HTERT RPE-1 (cell line): ENCODE measurements around the gene ZNF140.

Source experiments
- in situ Hi-C: fragments of 300-500 bp; cut with MboI; formaldehyde crosslinking; loops from 4 replicates; pipeline ENCODE4 v1.14.3; 2020; ENCODE audit warnings: low sequenced_read_pairs

ZNF140 gene

DNA sequence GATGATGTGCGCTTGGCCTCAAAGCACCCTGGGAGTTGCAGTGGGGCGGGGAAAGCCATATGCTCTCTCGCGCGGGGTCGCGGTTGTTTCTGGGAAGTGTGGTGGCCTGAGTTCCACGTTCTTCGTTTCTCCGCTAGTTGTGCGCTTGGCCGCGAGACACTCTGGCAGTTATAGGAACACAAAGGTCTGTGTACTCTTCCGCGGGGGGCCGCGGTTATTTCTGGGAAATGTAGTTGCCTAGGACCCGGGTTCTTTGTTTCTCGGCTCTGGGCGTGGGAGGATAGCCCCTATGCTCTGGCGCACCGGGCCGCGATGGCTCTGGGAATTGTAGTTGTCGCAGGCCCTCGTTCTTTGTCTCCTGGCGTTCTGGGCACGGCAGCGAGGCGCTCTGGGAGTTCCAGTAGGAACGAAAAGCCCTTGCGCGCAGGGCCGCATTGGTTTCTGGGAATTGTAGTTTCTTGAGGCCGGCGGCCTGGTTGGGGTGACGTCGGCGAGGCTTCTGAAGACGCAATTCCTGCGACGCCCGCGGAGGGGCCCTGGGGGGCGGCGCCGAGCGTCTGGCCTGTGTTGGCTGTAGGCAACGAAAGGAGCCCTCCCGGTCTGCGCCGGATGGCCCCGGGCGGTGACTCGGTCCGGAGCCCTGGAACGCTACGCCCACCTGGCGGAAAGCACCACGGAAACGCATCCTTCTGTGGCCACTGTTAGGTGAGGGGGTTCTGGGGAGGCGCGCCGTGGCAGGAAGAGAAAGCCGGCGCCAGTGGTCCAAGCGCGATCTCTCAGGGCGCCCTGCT, at the start of gene ZNF140:
Gene ZNF140 (plus strand): TSS at position 556 of the 791 bp plus-strand sequence. CDS start 398 bp downstream, outside the sequence.
- in situ Hi-C loops: no loop called here

DNA sequence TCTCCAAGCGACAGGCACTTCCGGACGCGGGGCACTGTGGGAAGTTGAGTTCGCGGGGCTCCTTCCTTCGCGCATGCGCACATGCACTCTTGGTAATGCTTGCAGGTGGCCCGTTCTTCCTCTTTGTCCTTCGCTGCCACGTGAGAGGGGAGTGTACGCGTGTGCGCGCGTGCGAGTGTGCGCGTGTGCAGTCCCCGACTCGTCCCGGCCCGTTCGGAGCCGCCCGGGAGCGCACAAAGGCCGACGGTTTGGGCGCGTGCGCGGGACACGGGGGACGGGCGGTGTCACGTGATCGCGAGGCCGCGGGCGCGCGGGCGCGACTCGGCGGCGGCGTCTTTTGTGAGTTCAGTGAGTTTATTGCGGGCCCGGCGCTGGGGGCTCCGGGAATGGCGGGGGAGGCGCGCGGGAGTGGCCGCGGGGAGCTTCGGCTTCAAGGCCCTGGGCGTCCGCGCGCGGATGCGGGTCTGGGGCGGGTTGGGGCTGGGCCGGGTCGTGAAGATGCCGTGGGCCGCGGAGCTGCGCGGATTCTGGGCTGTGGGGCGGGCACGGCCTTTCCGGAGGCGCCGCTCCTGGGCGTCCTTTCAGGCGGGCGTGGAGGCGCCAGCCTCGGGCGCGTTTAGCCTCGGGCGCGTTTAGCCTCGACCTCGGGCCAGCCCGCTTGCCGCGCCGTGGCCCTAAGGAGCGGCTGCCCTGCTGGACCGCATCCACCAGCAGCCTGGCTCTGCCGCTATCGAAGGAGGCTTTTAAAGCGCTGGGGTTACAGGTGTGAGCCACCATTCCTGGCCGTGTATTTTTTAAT, 43.3 kb upstream of the ZNF140 start, which contains the start of gene ZNF84:
Gene ZNF84 (plus strand): TSS at position 303 of the 799 bp plus-strand sequence. CDS start 3,959 bp downstream, outside the sequence.
- in situ Hi-C loops: no loop called here

DNA sequence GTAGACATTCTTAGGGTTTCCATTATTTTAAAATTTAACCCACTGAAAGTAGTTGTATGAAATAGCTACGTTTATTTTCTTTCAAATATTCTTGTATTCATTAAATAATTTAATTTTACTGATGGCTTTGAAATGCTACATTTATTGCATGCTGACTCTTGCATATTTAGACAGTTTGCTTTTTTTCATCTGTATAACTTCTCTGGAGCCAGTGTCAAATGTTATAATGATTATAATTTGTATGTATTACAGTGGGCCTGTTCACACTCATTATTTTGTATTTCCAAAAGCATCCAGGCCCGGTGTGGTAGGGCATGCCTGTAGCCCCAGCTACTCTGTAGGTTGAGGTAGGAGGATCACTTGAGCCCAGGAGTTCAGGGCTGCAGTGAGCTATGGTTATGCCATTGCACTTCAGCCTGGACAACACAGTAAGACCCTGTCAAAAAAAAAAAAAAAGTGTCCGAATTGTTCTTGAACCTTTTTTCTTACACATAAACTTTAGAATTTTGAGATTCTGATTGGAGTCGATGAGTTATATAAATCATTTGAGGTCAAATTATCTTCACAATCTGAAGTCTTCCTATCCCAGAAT, 42.5 kb upstream of the ZNF140 start:
- in situ Hi-C loops: no loop called here

DNA sequence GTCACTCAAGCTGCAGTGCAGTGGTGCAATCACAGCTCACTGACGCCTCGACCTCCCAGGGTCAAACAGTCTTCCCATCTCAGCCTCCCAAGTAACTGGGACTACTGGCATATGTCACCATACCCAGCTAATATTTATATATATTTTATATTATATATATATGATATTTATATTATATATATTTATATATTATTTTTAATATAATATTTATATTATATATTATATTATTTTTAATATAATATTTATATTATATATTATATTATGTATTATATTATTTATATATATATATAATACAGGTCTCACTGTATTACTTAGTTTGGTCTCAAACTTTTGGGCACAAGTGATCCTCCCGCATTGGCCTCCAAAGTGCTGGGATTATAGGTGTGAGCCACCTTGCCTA, 34.0 kb upstream of the ZNF140 start:
- in situ Hi-C loops: no loop called here

DNA sequence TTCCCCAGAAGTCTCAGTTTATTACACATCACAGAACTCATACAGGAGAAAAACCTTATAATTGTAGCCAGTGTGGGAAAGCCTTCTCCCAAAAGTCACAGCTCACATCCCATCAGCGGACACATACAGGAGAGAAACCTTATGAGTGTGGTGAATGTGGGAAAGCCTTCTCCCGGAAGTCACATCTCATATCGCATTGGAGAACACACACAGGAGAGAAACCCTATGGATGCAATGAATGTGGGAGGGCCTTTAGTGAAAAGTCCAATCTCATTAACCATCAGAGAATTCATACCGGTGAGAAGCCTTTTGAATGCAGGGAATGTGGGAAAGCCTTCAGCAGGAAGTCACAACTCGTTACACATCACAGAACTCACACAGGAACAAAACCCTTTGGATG, 23.3 kb upstream of the ZNF140 start:
- in situ Hi-C loops: no loop called here

DNA sequence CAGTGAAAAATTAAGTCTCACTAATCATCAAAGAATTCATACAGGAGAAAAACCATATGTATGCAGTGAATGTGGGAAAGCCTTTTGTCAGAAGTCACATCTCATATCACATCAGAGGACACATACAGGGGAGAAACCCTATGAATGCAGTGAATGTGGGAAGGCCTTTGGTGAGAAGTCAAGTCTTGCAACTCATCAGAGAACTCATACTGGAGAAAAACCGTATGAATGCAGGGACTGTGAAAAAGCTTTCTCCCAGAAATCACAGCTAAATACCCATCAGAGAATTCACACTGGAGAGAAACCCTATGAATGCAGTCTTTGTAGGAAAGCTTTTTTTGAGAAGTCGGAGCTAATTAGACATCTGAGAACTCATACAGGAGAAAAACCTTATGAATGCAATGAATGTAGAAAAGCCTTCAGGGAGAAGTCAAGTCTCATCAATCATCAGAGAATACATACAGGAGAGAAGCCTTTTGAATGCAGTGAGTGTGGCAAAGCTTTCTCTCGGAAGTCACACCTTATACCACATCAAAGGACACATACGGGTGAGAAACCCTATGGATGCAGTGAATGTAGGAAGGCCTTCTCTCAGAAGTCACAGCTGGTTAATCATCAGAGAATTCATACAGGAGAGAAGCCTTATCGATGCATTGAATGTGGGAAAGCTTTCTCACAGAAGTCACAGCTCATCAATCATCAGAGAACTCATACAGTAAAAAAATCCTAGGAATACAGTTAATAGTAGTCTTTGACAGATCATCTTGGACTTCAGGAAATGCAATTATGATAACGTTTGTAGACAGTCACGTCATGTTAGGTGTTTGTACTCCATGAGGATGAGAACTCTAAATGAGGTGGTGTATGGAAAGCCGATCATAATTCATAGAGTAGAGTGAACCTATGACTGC, 22.3 kb upstream of the ZNF140 start:
- in situ Hi-C loops: no loop called here

DNA sequence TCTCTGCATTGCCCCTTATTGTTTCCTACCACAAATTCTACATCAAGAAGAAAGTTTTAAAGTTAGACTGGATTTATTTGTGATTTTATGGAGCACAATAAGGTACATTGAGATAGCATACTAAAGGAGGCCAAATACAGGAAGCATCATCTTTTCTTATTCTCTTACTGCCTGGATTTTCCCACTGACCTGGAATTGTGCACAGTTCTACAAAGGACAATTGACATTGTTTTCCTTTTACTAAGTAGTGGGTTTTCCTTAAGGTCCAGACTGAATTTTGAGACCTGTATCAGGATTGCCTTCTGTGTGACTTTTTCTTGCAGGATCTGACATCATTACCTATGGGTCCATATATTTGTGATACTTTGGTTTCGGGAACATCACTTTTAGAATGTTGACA, 18.8 kb upstream of the ZNF140 start:
- in situ Hi-C loops: no loop called here

DNA sequence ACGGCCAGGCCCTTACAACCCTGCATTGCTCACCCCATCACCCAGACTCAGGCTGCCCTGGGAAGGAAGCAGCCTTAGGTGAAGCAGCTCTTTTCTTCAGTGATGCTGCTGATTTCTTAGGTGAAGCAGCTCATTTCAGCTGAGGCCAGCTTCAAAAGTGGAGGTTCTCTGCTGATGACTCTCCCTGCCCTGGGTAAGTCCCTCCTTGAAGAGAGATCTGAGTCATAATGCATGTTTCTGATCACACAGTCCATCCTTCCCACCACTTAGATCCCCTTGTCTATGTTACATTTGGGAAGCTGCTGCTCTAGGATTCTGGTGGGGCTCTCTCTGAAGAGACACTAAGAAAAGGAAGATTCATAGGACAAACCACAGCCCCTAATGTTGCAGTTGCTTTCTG, 17.2 kb upstream of the ZNF140 start:
- in situ Hi-C loops: no loop called here

DNA sequence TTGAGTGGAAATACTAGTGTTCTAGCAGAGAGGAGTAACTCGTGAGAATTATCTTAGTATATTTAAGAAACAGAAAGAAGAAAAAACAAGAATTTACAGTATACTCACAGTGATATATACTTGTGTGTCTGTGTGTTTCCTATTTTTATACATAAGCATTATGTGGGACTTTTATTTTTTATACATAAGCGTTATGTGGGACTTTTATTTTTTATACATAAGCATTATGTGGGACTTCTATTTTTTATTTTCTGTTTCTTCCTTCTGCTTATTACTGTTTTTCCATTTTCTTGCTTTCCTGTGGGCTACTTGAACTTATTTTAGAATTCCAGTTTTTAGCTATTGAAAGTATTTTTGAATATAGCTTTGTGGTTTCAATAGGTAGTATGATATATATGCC, 6.9 kb upstream of the ZNF140 start:
- in situ Hi-C loops: no loop called here

DNA sequence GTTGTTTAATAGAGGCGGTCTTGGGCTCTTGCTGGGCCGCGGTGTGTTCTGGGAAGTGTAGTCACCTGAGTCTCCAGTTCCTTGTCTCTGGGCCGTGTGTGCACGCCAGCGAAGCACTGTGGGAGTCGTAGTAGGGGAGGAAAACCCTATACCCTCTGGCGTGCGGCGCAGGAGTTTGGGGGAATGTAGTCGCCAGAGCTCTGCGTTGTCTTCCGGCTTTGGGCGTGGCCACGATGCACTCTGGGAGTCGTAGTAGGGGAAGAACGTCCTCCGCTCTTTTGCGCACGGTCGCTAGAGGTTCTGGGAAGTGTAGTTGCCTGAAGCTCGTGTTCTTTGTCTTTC, 726 bp upstream of the ZNF140 start:
- in situ Hi-C loops: no loop called here

DNA sequence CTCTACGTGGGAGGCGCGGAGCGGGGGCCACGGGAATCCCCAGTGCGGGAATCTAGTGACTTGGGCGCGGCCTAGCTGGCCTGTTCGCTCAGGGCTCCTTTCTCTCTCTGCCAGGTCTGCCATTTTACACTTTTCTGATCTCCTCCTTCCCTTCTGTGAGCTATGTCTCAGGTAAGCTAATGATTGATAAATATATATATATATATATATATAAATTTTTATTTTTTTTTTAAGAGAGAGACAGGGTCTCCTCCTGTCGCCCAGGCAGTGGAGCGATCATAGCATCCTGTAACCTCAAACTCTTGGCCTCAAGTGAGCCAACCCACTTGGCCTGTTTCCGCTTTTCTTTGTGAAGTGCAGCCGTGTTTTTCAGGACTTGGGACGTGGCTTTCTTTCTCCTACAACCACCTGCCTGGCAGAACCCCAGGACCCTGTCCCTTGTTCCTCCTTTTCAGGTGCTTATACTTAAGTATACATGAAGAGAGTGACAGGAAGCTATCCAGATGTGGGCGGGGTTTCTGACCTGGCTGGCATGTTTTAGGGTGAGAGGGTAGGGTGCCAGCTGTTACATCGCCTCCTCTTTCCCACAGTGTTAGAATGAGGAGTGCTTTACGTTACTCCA, 547 bp downstream of the ZNF140 start:
- in situ Hi-C loops: no loop called here

DNA sequence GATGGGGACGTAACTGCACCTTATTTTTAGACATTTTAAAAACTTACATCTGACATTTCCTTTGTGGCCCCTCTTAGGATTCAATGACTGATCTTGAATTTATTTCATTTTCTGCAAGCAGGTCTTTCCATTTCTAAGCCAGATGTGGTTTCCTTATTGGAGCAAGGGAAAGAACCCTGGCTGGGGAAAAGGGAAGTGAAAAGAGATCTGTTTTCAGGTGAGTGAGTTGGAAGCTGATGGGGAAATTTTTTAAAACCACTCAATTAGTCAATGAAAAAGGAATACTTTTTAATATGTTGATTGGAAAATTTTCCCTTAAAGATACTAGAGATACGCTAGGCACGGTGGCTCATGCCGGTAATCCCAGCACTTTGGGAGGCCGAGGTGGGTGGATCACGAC, 2.6 kb downstream of the ZNF140 start:
- in situ Hi-C loops: no loop called here

DNA sequence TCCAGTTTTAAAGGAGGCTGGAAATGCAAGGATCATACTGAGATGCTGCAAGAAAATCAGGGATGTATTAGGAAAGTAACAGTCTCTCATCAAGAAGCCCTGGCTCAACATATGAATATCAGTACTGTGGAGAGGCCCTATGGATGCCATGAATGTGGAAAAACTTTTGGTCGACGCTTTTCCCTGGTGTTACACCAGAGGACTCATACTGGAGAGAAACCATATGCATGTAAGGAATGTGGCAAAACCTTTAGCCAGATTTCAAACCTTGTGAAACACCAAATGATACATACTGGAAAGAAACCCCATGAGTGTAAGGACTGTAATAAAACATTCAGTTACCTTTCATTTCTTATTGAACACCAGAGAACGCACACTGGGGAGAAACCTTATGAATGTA, 24.9 kb downstream of the ZNF140 start:
- in situ Hi-C loops: no loop called here

DNA sequence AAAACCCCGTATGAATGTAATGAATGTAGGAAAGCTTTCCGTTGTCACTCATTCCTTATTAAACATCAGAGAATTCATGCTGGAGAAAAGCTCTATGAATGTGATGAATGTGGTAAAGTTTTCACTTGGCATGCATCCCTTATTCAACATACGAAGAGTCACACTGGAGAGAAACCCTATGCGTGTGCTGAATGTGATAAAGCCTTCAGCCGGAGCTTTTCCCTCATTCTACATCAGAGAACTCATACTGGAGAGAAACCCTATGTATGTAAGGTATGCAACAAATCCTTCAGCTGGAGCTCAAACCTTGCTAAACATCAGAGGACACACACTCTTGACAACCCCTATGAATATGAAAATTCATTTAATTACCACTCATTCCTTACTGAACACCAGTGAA, 25.5 kb downstream of the ZNF140 start:
- in situ Hi-C loops: no loop called here

DNA sequence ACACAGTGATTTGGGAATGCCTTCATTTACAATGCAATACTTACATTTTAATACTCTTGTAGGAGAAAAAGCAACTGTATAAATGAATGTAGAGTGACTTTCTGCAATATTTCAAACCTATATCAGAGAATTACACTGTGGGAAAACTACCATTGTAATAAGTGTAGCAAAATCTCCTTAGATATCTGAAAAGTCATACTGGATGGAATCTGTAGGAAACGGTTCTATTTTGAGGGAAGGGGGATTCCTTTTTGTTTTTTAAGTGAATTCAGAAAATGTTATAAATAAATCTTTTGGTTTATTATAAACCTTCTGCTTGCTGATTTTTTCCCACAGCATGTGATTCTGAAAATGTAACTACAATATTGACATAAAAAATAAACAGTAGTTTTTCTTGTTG, 26.4 kb downstream of the ZNF140 start:
- in situ Hi-C loops: no loop called here

DNA sequence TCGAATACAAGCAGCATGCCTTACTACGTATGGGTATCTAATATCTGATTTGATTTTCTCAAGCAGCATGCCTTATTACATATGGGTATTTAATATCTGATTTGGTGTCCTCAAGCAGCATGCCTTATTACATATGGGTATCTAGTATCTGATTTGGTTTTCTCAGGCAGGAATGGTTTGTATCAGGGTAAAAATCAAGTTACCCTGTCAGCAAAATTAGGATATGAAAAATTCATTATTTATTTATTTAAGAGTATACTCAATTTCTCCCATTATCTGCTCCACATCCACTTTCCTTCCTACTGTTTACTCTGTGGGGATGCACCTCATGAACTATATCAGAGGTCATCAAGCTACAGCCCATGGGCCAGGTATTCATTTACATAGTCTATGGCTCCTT, 27.4 kb downstream of the ZNF140 start:
- in situ Hi-C loops: no loop called here

DNA sequence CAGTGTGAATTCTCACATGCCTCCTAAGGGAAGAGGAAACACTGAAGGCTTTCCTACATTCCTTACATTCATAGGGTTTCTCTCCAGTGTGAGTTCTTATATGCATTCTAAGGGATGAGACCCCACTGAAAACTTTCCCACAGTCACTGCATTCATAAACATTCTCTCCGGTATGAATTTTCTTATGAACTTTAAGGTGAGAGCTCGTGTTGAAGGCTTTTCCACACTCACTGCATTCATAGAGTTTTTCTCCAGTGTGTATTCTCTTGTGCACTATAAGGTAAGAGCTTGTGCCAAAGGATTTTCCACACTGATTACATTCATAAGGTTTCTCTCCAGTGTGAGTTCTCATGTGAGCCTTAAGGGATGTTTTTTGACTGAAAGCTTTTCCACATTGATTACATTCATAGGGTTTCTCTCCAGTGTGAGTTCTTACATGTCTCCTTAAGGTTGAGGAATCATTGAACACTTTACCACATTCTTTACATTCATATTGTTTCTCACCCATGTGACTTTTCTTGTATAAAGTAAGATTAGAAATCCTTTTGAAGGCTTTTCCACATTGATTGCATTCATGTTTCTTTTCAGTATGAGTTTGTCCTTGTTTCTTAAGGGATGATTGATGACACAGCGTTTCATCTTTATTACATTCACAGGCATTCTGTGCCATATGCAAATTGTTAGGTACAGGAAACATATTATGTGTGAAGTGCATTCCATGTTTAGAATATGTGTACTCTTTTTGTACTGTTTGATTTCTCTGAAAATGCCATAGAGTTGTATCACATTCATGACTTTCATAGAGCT, 39.9 kb downstream of the ZNF140 start:
- in situ Hi-C loops: no loop called here

DNA sequence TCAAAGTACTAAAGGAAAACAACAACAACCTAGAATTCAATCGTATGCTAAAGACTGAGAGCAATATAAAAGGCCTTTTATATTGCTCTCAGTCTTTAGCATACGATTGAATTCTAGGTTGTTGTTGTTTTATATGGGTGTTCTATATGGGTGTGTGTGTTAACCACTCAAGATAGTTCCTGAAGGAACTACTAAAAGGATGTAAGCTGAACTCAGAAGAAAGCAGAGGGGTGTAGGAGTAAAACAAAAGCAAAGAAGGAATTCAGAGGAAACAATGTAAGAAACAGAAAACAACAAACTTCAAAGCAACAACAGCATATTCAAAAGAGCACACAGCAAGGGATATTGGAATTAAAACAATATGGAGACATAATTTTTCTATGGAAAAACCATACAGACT, 44.0 kb downstream of the ZNF140 start:
- in situ Hi-C loops: no loop called here

DNA sequence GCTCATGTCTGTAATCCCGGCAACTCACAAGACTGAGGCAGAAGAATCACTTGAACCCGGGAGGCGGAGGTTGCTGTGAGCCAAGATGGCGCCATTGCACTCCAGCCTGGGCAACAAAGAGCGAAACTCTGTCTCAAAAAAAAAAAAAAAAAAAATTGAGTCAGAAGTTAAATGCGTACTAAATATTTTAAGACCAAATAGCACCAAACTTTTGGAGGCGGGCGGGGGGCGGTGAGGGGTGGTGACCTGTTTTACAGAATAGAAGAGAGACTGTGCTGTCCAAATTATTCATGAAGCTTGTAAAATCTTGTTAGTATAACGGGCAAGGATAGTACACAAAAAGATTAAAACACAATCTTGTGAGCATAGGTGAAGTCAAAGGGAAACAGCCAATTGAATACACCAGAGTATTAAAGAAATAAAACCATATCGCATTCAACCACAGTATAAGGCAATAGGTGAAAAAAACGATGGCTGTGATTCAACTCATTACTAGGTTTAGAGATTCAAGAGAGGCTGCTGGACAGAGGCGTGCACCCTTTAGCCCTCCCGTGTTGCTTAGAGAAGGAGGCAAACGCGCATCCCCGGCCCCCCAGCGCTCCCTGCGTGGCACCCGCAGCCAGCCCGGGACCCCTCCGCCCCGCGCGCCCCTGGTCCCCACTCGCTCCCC, 48.8 kb downstream of the ZNF140 start:
- in situ Hi-C loops: no loop called here
